ENCODE data around the gene TAAR1.
"Not testable (repeated sequence)": the region's sequence is repeated elsewhere in the genome, so short reads cannot be mapped to it uniquely, and the experiment has no call there.

Gene TAAR1

DNA sequence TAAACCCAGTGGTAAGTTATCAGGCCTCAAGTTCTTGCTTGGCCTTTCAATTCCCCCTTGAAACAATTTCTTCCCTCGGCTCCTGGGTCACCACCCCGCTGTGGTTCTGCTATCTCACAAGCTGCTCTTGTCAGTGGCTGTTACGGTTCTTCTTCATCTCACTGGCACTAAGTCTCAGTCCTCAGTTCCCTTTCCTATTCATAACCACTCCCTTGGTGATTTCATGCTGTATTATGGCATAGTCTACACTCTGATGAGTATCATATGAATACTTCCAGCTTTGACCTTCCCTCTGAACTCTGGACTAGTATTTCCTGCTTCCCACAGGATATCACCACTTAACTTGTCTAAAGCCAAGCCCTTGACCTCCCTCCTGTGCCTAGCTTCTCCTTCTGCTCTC, 7.9 kb downstream of the TAAR1 start:
- DNase-seq, result no peak

DNA sequence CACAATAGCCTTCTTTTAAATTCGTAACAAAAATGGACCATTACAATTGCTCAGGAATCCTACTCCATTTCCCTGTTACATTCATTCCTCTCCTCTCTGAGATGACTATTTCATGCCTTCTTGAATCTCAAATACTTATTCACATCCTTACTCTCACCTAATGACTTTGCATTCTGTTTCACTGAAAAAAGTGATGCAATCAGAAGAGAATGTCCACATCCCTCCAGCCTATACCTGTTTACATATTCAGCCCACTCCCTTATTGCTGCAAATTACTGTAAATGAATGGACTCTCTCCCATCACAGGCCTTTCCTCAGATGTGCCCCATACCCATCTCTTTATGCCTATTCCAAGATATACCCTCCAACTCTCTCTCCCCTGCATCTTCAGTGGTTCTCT, 8.6 kb downstream of the TAAR1 start:
- no peak for DNase-seq

DNA sequence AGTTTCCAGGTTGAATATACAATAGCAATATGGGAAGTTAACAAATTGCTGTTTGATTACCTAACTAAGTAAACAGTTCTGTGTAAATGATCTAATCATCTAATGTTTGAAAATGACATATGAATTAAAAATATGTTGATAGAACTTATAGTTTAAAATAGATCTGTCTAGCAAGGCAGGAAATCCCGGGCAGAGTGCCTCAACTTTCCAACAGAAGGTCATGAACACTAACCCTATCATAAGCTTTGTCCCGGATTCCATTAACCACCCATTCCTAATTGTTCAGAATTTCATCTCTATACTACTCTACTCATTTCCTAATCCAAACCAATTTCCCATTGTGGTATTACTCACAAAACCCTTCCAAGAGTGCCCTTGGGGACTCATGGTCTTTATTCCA, 10.2 kb downstream of the TAAR1 start:
- DNase-seq, result no peak

DNA sequence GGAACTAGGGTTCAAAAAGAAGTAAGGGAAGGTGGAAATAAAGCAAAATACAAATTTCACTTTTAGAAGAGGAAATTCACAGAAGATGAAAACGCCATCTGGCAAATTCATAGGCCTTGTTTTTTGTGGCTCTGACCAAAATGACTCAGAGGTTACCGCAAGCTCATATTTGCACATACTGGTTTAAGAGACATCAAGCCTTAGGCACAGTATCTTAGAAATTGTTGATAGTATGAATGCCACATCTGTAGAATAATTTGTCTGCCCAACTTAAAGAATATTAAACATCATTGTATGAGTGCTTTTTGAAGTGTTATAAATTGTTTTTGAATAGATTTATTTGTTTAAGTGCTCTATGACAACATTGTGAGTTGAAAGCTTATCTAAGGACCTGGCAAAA, 10.6 kb downstream of the TAAR1 start:
- DNase-seq, result no peak

DNA sequence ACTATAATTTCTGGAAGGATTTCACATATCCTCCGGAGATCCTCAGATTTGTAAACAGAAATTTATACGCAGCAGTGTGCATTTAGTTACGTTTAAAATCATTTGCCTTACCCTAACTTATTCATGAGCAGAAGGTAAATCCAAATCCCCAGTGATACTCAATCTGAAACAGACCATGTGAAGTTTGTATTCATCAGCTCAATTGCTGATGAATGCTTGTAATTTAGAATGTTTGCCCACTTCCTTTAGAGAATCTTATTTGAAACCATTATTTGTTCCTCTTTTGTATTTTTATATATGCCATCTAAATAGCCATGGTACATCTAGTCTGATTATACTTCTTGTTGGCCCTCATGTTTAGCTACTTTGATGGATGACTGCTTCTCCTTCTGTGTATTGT, 15.4 kb downstream of the TAAR1 start:
- no peak for DNase-seq

DNA sequence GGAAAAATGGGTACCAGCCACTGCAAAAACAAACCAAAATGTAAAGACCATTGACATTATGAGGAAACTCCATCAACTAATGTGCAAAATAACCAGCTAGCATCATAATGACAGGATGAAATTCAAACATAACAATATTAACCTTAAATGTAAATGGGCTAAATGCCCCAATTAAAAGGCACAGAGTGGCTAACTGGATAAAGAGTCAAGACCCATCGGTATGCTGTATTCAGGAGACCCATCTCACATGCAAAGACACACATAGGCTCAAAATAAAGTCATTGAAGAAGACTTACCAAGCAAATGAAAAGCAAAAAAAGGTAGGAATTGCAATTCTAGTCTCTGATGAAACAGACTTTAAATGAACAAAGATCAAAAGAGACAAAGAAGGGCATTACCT, 21.8 kb downstream of the TAAR1 start:
- DNase-seq, result not testable (repeated sequence)

DNA sequence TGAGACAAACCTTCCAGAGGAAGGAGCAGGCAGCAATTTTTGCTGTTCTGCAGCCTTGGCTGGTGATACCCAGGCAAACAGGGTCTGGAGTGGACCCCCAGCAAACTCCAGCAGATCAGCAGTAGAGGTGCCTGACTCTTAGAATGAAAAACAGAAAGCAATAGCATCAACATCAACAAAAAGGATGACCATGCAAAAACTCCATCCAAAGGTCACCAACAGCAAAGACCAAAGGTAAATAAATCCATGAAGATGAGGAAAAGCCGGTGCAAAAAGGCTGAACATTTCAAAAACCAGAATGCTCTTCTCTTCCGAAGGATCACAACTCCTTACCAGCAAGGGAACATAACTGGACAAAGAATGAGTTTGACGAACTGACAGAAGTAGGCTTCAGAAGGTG, 23.1 kb downstream of the TAAR1 start:
- DNase-seq, result not testable (repeated sequence)

DNA sequence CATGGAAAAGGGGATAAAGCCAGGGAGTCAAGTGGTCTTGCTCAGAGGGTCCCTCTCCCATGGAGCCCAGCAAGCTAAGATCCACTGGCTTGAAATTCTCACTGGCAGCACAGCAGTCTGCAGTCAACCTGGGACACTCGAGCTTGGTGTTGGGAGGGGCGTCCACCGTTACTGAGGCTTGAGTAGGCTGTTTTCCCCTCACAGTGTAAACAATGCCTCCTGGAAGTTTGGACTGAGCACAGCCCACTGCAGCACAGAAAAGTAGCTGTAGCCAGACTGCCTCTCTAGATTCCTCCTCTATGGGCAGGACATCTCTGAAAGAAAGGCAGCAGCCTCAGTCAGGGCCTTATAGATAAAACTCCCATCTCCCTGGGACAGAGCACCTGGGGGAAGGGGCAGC, 23.7 kb downstream of the TAAR1 start:
- DNase-seq, result not testable (repeated sequence)

DNA sequence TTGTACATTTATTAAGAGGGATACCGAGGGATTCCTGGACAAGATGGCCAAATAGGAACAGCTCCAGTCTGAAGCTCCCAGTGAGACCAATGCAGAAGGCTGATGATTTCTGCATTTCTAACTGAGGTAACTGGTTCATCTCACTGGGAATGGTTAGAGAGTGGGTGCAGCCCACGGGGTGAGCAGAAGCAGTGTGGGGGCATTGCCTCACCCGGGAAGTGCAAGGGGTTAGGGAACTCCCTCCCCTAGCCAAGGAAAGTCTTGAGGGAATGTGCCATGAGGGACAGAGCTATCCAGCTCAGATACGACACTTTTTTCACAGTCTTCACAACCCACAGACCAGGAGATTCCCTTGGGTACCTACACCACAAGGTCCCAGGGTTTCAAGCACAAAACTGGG, 24.2 kb downstream of the TAAR1 start:
- no peak for DNase-seq

DNA sequence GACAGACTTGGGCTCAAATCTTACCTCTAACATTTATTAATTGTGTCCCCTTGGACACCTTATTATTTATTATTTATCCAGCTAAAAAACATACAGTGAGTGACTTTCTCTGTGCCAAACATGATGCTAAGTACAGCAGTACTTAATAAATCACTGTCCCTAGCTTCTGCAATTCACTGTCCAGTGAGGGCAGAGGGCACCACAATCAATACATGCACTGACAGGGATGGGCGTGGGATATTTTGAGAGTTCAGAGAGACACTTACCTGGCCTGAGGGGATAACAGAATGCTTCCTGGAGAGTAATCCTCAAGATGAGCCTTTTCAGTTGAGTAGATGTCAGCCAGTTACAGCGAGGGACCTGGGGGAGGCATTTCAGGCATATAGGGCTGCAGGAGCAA, 25.6 kb downstream of the TAAR1 start:
- DNase-seq, result no peak

DNA sequence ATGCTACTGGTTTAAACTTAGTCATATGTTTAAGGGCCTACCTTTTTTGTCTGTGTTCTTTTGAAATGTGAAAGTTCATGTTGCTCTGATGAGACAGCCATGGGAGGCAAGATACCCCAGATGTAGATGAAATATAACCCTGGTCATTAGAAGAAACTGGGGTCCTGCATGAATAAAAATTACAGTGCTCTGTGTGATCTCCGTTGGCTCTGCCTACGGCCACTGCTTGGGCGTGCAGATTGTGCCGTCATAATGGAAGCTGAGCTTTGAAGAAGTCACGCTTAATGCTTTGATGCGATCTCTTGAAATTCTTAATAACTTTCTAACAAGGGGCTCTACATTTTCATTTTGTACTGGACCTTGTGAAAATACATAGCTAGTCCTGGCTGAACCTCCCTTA, 34.8 kb downstream of the TAAR1 start, which contains the start of gene TAAR2:
Gene TAAR2 (minus strand): TSS at position 101 of the 400 bp plus-strand sequence. CDS start 0 bp downstream, at position 101.
- DNase-seq, result no peak

DNA sequence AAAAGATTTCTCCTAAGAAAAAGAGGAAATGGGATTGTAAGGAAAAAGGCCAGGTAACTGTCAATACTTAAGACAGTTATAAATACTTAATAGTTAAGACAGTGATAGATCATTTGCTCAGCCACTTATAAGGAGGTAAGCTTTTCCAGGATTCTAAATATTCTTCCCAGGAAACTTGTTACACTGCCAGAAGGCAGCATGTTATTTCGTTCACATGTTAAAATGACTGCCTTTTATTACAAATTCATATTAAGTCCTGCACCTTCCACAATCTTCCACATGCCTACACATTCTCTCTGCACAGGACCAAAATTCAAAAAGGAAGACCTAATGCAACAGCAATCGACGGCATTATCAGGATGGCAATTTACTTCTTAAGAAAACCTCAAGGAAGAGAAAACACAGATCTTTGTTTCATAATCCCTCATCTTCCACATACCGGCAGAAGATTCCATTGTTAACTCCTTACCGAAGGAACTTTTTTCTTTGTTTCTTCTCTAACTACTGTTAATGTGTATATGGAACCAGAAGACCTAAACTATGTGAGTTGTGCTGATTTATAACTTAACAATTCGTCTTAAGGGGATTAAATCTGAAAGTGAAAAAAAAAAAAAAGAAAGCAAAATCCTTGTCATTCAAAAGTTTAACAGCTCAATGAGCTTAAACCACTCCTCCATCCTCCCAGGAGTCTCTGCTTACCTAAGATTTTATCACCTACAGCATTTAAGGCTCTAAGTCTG, 35.7 kb downstream of the TAAR1 start:
- no peak for DNase-seq

DNA sequence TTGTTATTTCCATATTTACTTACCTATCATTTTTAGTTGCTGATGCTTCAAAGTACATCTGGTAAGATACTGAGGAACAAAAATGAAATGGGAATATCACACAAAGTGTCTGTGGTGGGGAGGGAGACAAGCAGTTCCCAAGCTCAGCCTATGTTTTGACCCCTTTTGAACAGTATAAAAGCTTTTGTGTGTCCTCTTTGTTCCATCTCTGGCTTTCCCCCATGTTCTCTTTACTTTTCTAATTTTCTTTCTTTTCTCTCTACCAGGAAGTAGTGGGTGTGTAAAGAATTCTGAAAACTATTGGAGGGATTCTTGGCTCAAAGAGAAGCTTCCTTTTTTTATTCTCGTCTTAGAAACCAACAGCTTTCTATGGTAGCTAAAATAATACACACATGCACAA, 42.3 kb downstream of the TAAR1 start:
- DNase-seq, result no peak

DNA sequence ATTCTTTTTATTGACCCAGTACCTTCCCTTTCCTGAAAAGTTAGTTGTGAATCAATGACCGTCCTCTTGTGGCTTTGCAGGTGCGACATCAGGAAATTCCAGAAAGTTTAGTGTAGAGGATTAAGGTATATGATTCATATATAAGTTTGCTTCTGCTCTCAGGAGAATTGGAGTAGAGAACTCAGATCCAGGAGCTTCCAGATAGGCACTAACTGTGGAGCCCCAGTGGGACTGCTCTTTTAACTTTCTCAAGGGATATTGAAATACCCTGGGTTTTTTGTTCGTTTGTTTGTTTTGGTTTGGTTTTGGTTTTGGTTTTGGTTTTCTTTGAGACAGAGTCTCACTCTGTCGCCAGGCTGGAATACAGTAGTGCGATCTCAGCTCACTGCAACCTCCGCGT, 44.4 kb downstream of the TAAR1 start:
- no peak for DNase-seq

DNA sequence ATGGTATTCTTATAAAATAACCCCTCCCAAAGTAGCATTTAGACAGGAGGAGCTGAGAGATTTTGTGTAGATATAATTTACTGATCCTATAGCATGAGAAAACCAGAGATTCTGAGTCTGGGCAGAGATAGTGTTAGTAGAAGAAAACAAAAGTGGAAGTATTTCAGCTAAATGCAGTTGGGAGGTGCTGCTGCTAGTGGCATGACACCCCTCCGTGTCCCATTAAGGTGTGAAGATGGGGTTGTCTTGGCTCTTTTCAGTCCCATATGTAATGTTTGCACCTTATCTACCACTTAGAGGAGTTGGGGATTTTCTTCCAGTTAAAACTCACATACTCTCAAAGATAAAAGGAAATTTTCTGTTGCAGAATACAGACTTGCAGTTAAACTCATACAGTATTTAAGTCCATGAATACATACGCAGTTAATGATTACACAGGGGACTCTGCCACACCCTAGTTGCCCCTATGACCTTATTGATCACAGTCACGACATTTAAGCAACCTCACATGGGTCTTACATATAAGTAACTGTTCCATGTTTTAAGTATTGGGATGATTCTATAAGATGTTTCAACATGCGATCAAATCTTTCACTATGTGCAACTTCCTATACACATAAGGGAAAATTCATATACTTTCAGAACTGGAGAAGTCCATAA, 46.4 kb downstream of the TAAR1 start:
- DNase-seq, result no peak

DNA sequence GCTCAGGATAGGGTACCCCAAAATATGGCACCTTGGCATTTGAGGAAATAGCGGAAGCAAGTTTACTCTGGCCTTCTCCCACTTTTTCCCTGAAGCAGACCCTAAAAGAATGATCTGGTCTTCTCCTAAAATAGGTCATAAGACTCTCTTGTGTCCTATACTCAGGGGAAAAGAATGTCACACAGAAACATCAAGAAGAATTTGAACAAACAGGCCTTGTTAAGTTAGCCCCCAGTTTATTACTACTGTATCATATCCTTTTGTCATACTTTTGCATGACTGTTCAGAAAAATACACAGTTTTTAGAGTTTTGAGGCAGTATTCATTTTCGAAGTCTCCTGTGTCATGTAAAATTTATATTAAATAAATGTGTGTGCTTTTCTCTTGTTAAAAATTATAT, 47.4 kb downstream of the TAAR1 start:
- no peak for DNase-seq

DNA sequence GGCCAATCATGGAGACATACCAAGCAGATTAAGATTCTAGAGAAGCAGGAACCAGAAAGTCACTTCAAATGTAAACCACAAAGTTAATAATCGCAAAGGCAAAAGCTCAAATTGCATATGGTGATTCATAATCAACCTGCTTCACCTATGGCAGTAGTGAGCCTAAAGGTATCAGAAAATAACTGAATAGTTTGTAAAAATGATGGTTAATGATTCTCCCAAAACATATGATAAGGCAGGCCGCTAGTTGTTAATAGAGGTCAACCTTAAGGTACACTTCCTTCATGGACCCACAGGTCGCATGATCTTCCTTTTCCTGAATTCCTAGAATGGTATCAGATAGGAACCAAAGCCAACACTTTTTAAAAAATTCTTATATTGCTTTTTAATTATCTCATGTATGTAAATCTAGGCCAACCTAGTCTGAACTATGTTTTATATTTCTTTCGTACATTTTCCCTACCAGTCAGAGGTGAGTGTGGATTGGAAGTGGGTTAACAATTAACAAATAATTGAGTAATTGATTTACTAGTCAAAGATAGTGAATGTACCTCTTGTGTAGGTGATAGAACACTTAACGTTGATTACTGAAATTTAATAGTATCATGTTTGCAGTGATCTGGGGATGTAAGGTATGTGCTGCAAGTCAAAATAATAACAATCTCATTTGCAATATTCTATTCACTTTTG, 51.3 kb downstream of the TAAR1 start:
- no peak for DNase-seq

DNA sequence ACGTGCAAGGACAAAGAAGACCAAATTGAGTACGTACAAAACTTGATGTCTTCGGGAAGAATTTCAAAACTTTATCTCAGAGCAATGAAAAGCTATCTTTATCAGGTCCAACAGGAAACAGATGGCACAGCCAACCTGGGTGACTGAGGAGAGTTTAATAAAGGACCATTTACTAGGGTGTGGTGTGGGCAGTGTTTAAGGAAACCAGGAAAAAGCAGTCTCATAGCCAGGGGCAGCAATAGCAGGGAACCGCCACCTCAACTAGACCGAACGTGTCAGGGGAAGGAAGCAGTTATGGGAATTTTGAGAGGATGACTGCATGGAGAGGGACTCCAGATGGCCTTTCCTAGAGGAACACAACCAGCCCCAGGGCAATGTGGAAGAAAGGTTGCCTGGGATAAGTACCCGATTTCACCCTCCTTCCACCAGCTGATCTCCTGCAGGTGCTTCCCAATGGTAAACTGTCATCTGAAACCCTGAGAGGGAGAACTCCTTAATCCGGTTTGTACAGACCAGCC, 54.3 kb downstream of the TAAR1 start:
- no peak for DNase-seq

DNA sequence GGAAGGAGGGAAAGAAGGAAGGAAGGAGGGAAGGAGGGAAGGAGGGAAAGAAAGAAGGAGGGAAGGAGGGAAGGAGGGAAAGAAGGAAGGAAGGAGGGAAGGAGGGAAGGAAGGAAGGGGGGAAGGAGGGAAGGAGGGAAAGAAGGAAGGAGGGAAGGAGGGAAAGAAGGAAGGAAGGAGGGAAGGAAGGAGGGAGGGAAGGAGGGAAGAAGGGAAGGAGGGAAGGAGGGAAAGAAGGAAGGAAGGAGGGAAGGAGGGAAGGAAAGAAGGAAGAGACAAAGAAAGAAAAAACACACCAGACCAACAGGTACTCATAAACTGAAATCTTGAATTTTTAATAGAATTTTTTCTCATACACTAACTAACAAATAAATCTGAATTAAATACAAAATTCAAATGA, 58.1 kb downstream of the TAAR1 start:
- DNase-seq, result not testable (repeated sequence)

DNA sequence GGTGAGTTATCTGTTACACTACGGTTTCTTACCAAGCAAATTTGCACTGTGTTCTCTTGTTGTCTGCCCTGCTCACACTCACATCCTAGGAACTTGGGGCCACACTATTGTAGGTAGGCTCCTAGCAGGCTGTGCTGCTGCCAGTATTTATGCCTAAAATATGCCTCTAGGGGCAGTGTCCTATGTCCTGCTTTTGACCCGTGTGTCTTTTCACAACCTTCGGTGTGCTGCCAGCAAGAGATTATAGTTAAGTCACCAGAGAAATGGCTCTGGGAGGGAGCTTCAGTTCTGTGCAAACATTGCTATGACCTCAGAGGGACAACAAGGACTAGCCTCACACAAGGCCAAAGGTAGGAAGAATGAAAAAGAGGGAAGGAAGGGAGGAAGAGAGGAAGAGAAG, 60.5 kb downstream of the TAAR1 start:
- no peak for DNase-seq

DNA sequence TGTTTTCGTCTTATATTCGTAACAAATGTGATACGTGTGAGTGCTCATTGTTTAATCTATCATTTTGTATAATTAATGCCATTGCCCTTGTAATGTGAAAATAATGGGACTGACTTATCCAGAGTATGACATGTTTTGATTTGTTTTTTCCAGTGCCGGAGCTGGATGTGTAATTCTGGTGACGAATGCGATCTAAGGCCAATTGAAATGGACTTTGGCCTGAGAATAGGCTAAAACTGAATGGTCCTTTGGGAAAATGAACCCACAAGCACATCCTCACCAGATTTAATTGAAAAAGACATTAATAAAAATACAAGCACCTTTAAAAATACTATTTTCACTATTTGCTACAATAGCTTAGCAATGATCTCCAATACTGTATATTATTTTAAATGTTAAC, 62.8 kb downstream of the TAAR1 start:
- DNase-seq, result no peak
